K562 (cell line): Measurements from ENCODE around the gene YPEL3. TPM values are rescaled to one million over a fixed set of nuclear protein-coding genes. Genes with fewer than 3 reads are reported as not detected.

Experiments used
- ATAC-seq: fragments of 200-7000 bp; cut with Tn5 transposase; 3 replicates; pipeline ENCODE4 v1.9.1; 2020; ENCODE audit warnings: moderate library complexity
- BruUV-seq: library from RNA; stranded (reverse); fragments of 400-500 nt; replicated peaks from 2 replicates; lab custom pipeline; 2021; lab: Mats Ljungman, UMichigan
- CTCF ChIA-PET: fragments of 300-600 bp; formaldehyde crosslinking; extraction: SDS; loops from one replicate; lab custom pipeline; 2021; ENCODE audit warnings: low intra/inter-chr PET ratio; lab: Yijun Ruan, JAX
- POLR2A ChIA-PET: fragments of 300-600, 350-650 bp; sonication (Branson Sonifier 250); formaldehyde crosslinking; extraction: SDS; loops from one replicate; lab custom pipeline; 2021; ENCODE audit warnings: antibody characterized with exemption, inconsistent platforms; lab: Yijun Ruan, JAX
- DNase-seq, 4 experiments: peaks; one replicate each; pipeline versions ENCODE4 v3.0.0 to v3.0.0-alpha.2; 2011 to 2018; ENCODE audit warnings: low spot score in 3 of 4, mixed read lengths in 3 of 4; ENCODE audit errors: extremely low read depth in 1 of 4
- FAIRE-seq: peaks from 2 replicates; lab custom pipeline; 2011; peaks lifted over from hg19 to GRCh38; lab: Jason Lieb, UNC
- H2AFZ ChIP-seq: 2 replicates; pipeline ENCODE4 v1.6.0; 2011; ENCODE audit warnings: low read depth, low read length, control low read depth, inconsistent platforms
- H3K27ac ChIP-seq: fragments of 200-600 bp; 3 replicates; pipeline ENCODE4 v1.8.0; 2011; ENCODE audit warnings: low read depth, mild to moderate bottlenecking, control low read depth, inconsistent platforms, low read length, moderate library complexity, mixed read lengths; ENCODE audit errors: extremely low read depth
- H3K27me3 ChIP-seq, 2 experiments: fragments of 300-600 bp in 1 of 2; 2 replicates in 1 of 2; 3 replicates in 1 of 2; pipeline versions ENCODE4 v1.6.0 to v1.8.0; 2011; ENCODE audit warnings: inconsistent platforms in 2 of 2, low read length in 2 of 2, mild to moderate bottlenecking in 1 of 2, mixed read lengths in 1 of 2, moderate library complexity in 1 of 2; ENCODE audit not compliant: control insufficient read depth in 2 of 2, insufficient read depth in 2 of 2
- H3K36me3 ChIP-seq: fragments of 300-600 bp; 3 replicates; pipeline ENCODE4 v1.8.0; 2011; ENCODE audit warnings: mild to moderate bottlenecking, low read length, inconsistent platforms; ENCODE audit not compliant: control insufficient read depth, insufficient read depth
- H3K4me1 ChIP-seq, 2 experiments: fragments of 200-600 bp in 1 of 2; replicated peaks in 1 of 2; 2 replicates in 1 of 2; 3 replicates in 1 of 2; pipeline versions ENCODE4 v1.5.1 to v1.8.0; 2011; ENCODE audit warnings: inconsistent platforms in 2 of 2, low read length in 2 of 2, mild to moderate bottlenecking in 1 of 2, mixed read lengths in 1 of 2, moderate library complexity in 1 of 2; ENCODE audit not compliant: control insufficient read depth in 2 of 2, insufficient read depth in 2 of 2
- H3K4me2 ChIP-seq: 2 replicates; pipeline ENCODE4 v1.6.1; 2011; ENCODE audit warnings: low read length, control low read depth, inconsistent platforms, mixed read lengths; ENCODE audit not compliant: insufficient read depth
- H3K4me3 ChIP-seq: fragments of 200-600 bp; sonication (generic), shearing (Covaris generic); 2 replicates; pipeline ENCODE4 v1.5.1; 2016; ENCODE audit warnings: control low read depth, inconsistent platforms
- H3K79me2 ChIP-seq: fragments of 200-600 bp; 3 replicates; pipeline ENCODE4 v1.8.0; 2011; ENCODE audit warnings: low read length, inconsistent platforms; ENCODE audit not compliant: control insufficient read depth, insufficient read depth
- H3K9ac ChIP-seq, 2 experiments: 2 replicates each; pipeline versions ENCODE4 v1.6.0 to v1.6.1; 2011; ENCODE audit warnings: low read depth in 2 of 2, low read length in 2 of 2, control low read depth in 1 of 2, inconsistent platforms in 1 of 2, mild to moderate bottlenecking in 1 of 2, mixed read lengths in 1 of 2; ENCODE audit not compliant: insufficient read depth in 1 of 2
- H3K9me1 ChIP-seq: one replicate; pipeline ENCODE4 v1.6.0; 2011; ENCODE audit warnings: inconsistent platforms, mild to moderate bottlenecking, low read length, moderate library complexity; ENCODE audit not compliant: control insufficient read depth, insufficient read depth
- H3K9me3 ChIP-seq: replicated peaks from 2 replicates; pipeline ENCODE4 v1.5.1; 2011; ENCODE audit warnings: low read depth, low read length, inconsistent platforms; ENCODE audit not compliant: control insufficient read depth, insufficient read depth
- H4K20me1 ChIP-seq: replicated peaks from 2 replicates; pipeline ENCODE4 v1.6.1; 2011; ENCODE audit warnings: low read length, inconsistent platforms, mixed read lengths; ENCODE audit not compliant: control insufficient read depth, insufficient read depth
- CBX3 ChIP-seq, 2 experiments: IDR thresholded peaks; 1 replicate in 1 of 2; 2 replicates in 1 of 2; pipeline ENCODE4 v1.6.1; 2012; ENCODE audit warnings: inconsistent platforms in 2 of 2, low read length in 2 of 2, borderline replicate concordance in 1 of 2, control low read depth in 1 of 2
- ETV6 ChIP-seq, 3 experiments: fragments of 150-350 bp in 1 of 3; sonication (generic) in 1 of 3; formaldehyde crosslinking in 1 of 3; IDR thresholded peaks; 2 replicates each; pipeline versions ENCODE4 v1.6.1 to v1.8.0; 2014 to 2022; ENCODE audit warnings: borderline replicate concordance in 2 of 3, low read depth in 2 of 3, antibody characterized with exemption in 1 of 3, low read length in 1 of 3, mild to moderate bottlenecking in 1 of 3, missing genetic modification reagents in 1 of 3
- IFI16 ChIP-seq: fragments of 250-450 bp; sonication (Bioruptor Pico); IDR thresholded peaks from 2 replicates; pipeline ENCODE4 v2.1.2; 2022; ENCODE audit warnings: mild to moderate bottlenecking, inconsistent platforms
- LARP7 ChIP-seq: fragments of 450-650 bp; IDR thresholded peaks from 2 replicates; pipeline ENCODE4 v1.6.1; 2016
- MTF1 ChIP-seq: fragments of 250-450 bp; sonication (Bioruptor Pico); IDR thresholded peaks from 2 replicates; pipeline ENCODE4 v1.9.0; 2021; ENCODE audit warnings: moderate library complexity, mild to moderate bottlenecking, inconsistent platforms, borderline replicate concordance
- MYC ChIP-seq, 2 experiments: fragments of 250-450 bp in 1 of 2; sonication (Bioruptor Pico) in 1 of 2; IDR thresholded peaks; 2 replicates each; pipeline versions ENCODE4 v1.5.1 to v1.6.1; 2012 to 2021; ENCODE audit warnings: low read depth in 2 of 2, borderline replicate concordance in 1 of 2, improper control_type of control experiment in 1 of 2, low read length in 1 of 2, mild to moderate bottlenecking in 1 of 2, moderate library complexity in 1 of 2
- RHOXF2B ChIP-seq: fragments of 250-450 bp; sonication (Bioruptor Pico); conservative IDR thresholded peaks from 2 replicates; pipeline ENCODE4 v1.5.1; 2021
- SAP30 ChIP-seq: fragments of 200-600 bp; sonication (generic); IDR thresholded peaks from 2 replicates; pipeline ENCODE4 v1.6.1; 2012; ENCODE audit warnings: borderline replicate concordance, low read depth, mild to moderate bottlenecking, moderate library complexity, low read length, control low read depth, inconsistent platforms; ENCODE audit not compliant: insufficient read depth, poor library complexity, severe bottlenecking
- ZNF133 ChIP-seq: fragments of 250-450 bp; sonication (Bioruptor Pico); IDR thresholded peaks from 2 replicates; pipeline ENCODE4 v1.4.0; 2020; ENCODE audit warnings: mild to moderate bottlenecking
- WGBS: fragments of 100-300 bp; shearing (Covaris generic); methylation state at CpG from one replicate; pipeline ENCODE4 v1.1.6; 2016; ENCODE audit warnings: low coverage, mixed read lengths; ENCODE audit not compliant: insufficient coverage; ENCODE audit errors: missing lambda C conversion rate; 5-methylcytosine and 5-hydroxymethylcytosine counted together
- in situ Hi-C: fragments of 300-500 bp; cut with MboI; formaldehyde crosslinking; loops from 4 replicates; pipeline ENCODE4 v1.15.0; 2018; ENCODE audit warnings: inconsistent platforms, mixed read lengths
- intact Hi-C: fragments of 100-400 bp; cut with micrococcal nuclease; formaldehyde crosslinking; loops from 2 replicates; pipeline ENCODE4 v1.14.2; 2022
- polyA plus RNA-seq, 8 experiments: library from polyadenylated mRNA; depleted of rRNA in 4 of 8; stranded (reverse) in 5 of 8; unstranded in 3 of 8; fragments of >200 nt; fragmentation: Nextera tagmentation in 2 of 8; fragmentation: Illumina TruSeq in 1 of 8; extraction: Ambion mirVana in 2 of 8; extraction: Trizol in 1 of 8; gene quantifications; 2 replicates each; pipeline versions ENCODE4 v1.2.1 to v1.2.3, GENCODE V29; 2011 to 2014; ENCODE audit warnings: inconsistent platforms in 1 of 8, missing spikeins in 1 of 8
- total RNA-seq, 7 experiments: library from RNA; depleted of rRNA in 6 of 7; stranded (reverse); fragments of >200 nt in 6 of 7; fragmentation: Illumina TruSeq in 2 of 7; extraction: Trizol in 2 of 7; gene quantifications; 2 replicates each; pipeline versions ENCODE4 v1.2.1 to v1.2.3, GENCODE V29; 2011 to 2021; ENCODE audit warnings: low replicate concordance in 1 of 7
- TF ChIP-seq, protein P1 (sequence below): sonication (generic); formaldehyde crosslinking; IDR thresholded peaks from 2 replicates; pipeline ENCODE4 v1.8.0; 2022; ENCODE audit warnings: mild to moderate bottlenecking, low read depth, missing genetic modification reagents

The YPEL3 gene
- total and polyA plus RNA-seq, 9 of the 15 experiments (the other 6 are each of a cell fraction or from before 2014, with no cell fraction given), result 0.41 to 15.0 (median 2.9) TPM

DNA sequence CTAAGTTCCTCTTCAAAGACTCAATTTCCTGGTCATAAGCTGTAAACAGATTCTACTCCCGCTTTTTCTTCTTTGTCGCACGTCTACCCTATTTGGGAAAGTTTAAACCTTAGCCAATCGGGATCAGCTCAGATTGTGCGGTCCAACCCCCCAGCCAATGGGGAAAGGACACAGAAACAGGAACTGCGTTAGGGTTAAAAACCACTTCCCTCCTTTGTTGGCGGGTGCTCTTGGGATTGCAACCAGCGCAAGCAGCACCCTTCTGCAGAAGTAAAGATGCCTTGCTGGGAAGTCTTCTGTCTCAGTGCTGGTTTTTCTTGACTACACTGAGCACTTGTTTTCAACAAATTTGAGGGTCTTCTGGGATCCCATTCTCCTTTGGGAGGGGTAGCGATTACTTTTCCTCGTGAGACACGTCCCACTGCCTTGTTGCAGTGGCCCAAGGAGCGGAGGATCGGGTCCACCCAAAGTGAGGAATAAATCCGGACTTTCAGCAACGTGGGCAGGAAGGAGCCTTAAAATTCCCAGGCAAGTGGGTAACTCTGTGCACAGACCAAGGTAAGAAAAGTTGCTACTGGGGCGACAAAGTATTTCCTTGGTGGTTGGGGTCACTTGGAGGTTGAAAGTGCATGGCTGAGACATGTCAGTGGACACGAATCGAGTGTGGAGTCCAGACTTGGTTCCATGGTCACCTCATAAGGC lies 1.0 kb upstream of the YPEL3 start:
- no peaks in the 10 kb centered on the region; the same call in 2 of the 3 replicates for H3K36me3 ChIP-seq
- no peaks in the 10 kb centered on the region for H3K27me3 ChIP-seq
- WGBS, result 92% methylated on average over 18 of the region's 18 CpGs
- DNase-seq (no peak), ATAC-seq (no peak), FAIRE-seq (no peak)
- H3K27ac ChIP-seq, result peak overlapping the region; percentile 88
- intact Hi-C loops, result loop anchor here (10.0 kb wide), 1 partner anchor 558 kb away; the partner anchor contains the start of genes FBRS and PRR14
- peaks cover 24 to 44% of the 10 kb centered on the region in 2 experiments for H3K4me1 ChIP-seq
- H3K4me3 ChIP-seq, result no peak overlapping the region
- no peaks in the 10 kb centered on the region for H3K9me1 ChIP-seq
- no TSS peak for BruUV-seq
- peak overlapping the region; percentile 71 to 91; a peak in 2 of 4 replicates for H3K9ac ChIP-seq
- no peaks in the 10 kb centered on the region for H4K20me1 ChIP-seq
- peaks cover 2% of the 10 kb centered on the region; the same call in 1 of the 3 replicates for H3K79me2 ChIP-seq
- H3K9me3 ChIP-seq, result peaks cover 21% of the 10 kb centered on the region
- in situ Hi-C loops, result no loop called here
- ChIA-PET CTCF (no interaction called here), POLR2A (interaction anchor here (1.0 to 1.7 kb wide), 3 partner anchors 14 to 23 kb away, joined by 3 to 5 read pairs (median 3); no protein-coding TSS in a partner anchor)
- peak overlapping the region; percentile 96 for H2AFZ ChIP-seq
- H3K4me2 ChIP-seq, result peak overlapping the region; percentile 78
- TF ChIP-seq IFI16 (CRISPR knock-in tag) (no peak), MTF1 (no peak), ZNF133 (CRISPR knock-in tag) (no peak), CBX3 (IDR thresholded peaks at IDR 0.05; ENCODE audit: borderline replicate concordance in 1 of 2, low read length in 2 of 2) (peak in 1 of 2 experiments; percentile 100; a peak in 2 of 3 replicates), SAP30 (no peak), MYC (IDR thresholded peaks at IDR 0.05; ENCODE audit: low read depth, low read length) (no peak), MYC (CRISPR knock-in tag; IDR thresholded peaks at IDR 0.05; ENCODE audit: borderline replicate concordance, low read depth) (no peak), ETV6 (IDR thresholded peaks at IDR 0.05; ENCODE audit: borderline replicate concordance in 1 of 2, low read depth in 2 of 2, low read length in 1 of 2) (no peak), ETV6 (CRISPR knock-in tag; IDR thresholded peaks at IDR 0.05; ENCODE audit: borderline replicate concordance) (no peak), RHOXF2B (CRISPR knock-in tag) (no peak), LARP7 (no peak)
- TF ChIP-seq, protein P1, sequence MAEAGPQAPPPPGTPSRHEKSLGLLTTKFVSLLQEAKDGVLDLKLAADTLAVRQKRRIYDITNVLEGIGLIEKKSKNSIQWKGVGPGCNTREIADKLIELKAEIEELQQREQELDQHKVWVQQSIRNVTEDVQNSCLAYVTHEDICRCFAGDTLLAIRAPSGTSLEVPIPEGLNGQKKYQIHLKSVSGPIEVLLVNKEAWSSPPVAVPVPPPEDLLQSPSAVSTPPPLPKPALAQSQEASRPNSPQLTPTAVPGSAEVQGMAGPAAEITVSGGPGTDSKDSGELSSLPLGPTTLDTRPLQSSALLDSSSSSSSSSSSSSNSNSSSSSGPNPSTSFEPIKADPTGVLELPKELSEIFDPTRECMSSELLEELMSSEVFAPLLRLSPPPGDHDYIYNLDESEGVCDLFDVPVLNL (CRISPR knock-in tag), result no peak
